ENCODE data around the gene DOCK8.
"Not testable (repeated sequence)": the region's sequence is repeated elsewhere in the genome, so short reads cannot be mapped to it uniquely, and the experiment has no call there.

The DOCK8 gene

GRCh38 chr9:228929-229695 lies 14.4 kb downstream of the DOCK8 start:
- POLR2A ChIA-PET = no interaction called here
- no peak for DNase-seq (ENCODE audit: low read depth, low spot score)
- CTCF ChIA-PET = no interaction called here
- TF ChIP-seq CTCF (IDR thresholded peaks at IDR 0.05; ENCODE audit: insufficient read depth, low read length, missing control alignments) = no peak
- H3K4me3 ChIP-seq (ENCODE audit: low read depth, low read length) = no peak overlapping the region

DNA sequence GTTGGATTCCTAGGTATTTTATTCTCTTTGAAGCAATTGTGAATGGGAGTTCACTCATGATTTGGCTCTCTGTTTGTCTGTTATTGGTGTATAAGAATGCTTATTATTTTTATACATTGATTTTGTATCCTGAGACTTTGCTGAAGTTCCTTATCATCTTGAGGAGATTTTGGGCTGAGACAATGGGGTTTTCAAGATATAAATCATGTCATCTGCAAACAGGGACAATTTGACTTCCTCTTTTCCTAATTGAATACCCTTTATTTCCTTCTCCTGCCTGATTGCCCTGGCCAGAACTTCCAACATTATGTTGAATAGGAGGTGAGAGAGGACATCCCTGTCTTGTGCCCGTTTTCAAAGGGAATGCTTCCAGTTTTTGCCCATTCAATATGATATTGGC lies 17.0 kb downstream of the DOCK8 start:
- POLR2A ChIA-PET; DNase-seq (ENCODE audit: low read depth, low spot score); H3K4me3 ChIP-seq (ENCODE audit: low read depth, low read length); CTCF ChIA-PET: not testable (repeated sequence)

DNA sequence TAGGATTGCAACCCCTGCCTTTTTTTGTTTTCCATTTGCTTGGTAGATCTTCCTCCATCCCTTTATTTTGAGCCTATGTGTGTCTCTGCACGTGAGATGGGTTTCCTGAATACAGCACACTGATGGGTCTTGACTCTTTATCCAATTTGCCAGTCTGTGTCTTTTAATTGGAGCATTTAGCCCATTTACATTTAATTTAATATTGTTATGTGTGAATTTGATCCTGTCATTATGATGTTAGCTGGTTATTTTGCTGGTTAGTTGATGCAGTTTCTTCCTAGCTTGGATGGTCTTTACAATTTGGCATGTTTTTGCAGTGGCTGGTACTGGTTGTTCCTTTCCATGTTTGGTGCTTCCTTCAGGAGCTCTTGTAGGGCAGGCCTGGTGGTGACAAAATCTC lies 19.0 kb downstream of the DOCK8 start:
- CTCF ChIA-PET; POLR2A ChIA-PET; DNase-seq (ENCODE audit: low read depth, low spot score); H3K4me3 ChIP-seq (ENCODE audit: low read depth, low read length): not testable (repeated sequence)

- DNase-seq (ENCODE audit: low read depth, low spot score) = no peak
- no peak for TF ChIP-seq CTCF (IDR thresholded peaks at IDR 0.05; ENCODE audit: insufficient read depth, low read length, missing control alignments)
- ChIA-PET POLR2A (no interaction called here), CTCF (no interaction called here)
- no peak overlapping the region for H3K4me3 ChIP-seq (ENCODE audit: low read depth, low read length)
These were observed 22.6 kb downstream of the DOCK8 start for GRCh38 chr9:237141-237857.

DNA sequence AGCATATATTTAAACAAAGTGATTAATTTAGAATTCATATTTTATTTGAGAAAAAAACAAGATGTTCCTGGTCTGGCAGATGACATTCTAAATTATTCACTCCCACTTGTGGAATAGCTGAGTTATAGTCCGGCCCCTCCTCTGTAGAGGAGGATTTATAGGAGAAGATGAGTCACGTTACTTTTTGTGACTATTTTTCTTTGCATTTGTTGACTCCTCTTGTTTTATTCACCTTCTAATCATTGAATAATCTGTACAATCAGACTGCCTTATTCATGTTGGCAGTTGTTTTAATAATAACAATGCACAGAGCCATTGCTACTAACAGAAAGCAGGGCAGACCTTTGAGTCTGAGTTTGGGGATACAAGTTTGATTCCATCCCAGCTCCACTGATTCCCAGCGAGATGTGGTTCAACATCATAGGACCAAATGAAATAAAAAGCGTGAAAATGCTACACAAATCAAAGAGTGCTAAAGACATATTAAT lies 23.2 kb downstream of the DOCK8 start:
- ChIA-PET CTCF (no interaction called here), POLR2A (no interaction called here)
- no peak for TF ChIP-seq CTCF (IDR thresholded peaks at IDR 0.05; ENCODE audit: insufficient read depth, low read length, missing control alignments)
- DNase-seq (ENCODE audit: low read depth, low spot score) = no peak
- H3K4me3 ChIP-seq (ENCODE audit: low read depth, low read length) = no peak overlapping the region

GRCh38 chr9:242461-243080 lies 27.9 kb downstream of the DOCK8 start:
- ChIA-PET POLR2A (no interaction called here), CTCF (no interaction called here)
- TF ChIP-seq CTCF (IDR thresholded peaks at IDR 0.05; ENCODE audit: insufficient read depth, low read length, missing control alignments) = no peak
- no peak overlapping the region for H3K4me3 ChIP-seq (ENCODE audit: low read depth, low read length)
- no peak for DNase-seq (ENCODE audit: low read depth, low spot score)

GRCh38 chr9:248278-248961 lies 33.8 kb downstream of the DOCK8 start:
- ChIA-PET CTCF (no interaction called here), POLR2A (no interaction called here)
- no peak for DNase-seq (ENCODE audit: low read depth, low spot score)
- TF ChIP-seq CTCF (IDR thresholded peaks at IDR 0.05; ENCODE audit: insufficient read depth, low read length, missing control alignments) = no peak
- no peak overlapping the region for H3K4me3 ChIP-seq (ENCODE audit: low read depth, low read length)
